ENCODE results near the gene BYSL. TPM values are rescaled to one million over a fixed set of nuclear protein-coding genes. Genes with fewer than 3 reads are reported as not detected.

Gene BYSL
- total RNA-seq, 1 experiment from 2014 or later = 50.8 TPM

- ChIA-PET POLR2A (no interaction called here), CTCF (interaction anchor here (0.7 to 1.0 kb wide), 2 partner anchors 19 to 62 kb away, joined by 4 read pairs; no protein-coding TSS in a partner anchor)
- no peak for TF ChIP-seq JAZF1 (CRISPR knock-in tag; IDR thresholded peaks at IDR 0.05)
- TF ChIP-seq PRDM15 (CRISPR knock-in tag; IDR thresholded peaks at IDR 0.05) = no peak
- TF ChIP-seq TCF7 (CRISPR knock-in tag; IDR thresholded peaks at IDR 0.05; ENCODE audit: low read depth) = no peak
- no peak for TF ChIP-seq STAT6 (CRISPR knock-in tag; conservative IDR thresholded peaks at IDR 0.05; ENCODE audit: low read depth)
- no peak for TF ChIP-seq TEAD1 (CRISPR knock-in tag; IDR thresholded peaks at IDR 0.05)
- no peak for TF ChIP-seq HMGXB4 (CRISPR knock-in tag; IDR thresholded peaks at IDR 0.05)
- TF ChIP-seq ZNF121 (CRISPR knock-in tag; IDR thresholded peaks at IDR 0.05) = no peak
- TF ChIP-seq NFYB (CRISPR knock-in tag; conservative IDR thresholded peaks at IDR 0.05; ENCODE audit: low read depth) = no peak
- TF ChIP-seq, protein P1, sequence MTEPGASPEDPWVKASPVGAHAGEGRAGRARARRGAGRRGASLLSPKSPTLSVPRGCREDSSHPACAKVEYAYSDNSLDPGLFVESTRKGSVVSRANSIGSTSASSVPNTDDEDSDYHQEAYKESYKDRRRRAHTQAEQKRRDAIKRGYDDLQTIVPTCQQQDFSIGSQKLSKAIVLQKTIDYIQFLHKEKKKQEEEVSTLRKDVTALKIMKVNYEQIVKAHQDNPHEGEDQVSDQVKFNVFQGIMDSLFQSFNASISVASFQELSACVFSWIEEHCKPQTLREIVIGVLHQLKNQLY (CRISPR knock-in tag; IDR thresholded peaks at IDR 0.05) = no peak
- TF ChIP-seq ZNF671 (CRISPR knock-in tag; IDR thresholded peaks at IDR 0.05) = no peak
- no peak for TF ChIP-seq SOX15 (CRISPR knock-in tag; IDR thresholded peaks at IDR 0.05)
- TF ChIP-seq GABPB1 (CRISPR knock-in tag; IDR thresholded peaks at IDR 0.05) = no peak
- no peaks in the 10 kb centered on the region for H3K36me3 Mint-ChIP-seq
- H3K4me1 Mint-ChIP-seq = no peaks in the 10 kb centered on the region; the same call in 1 of the 2 replicates
- no peak overlapping the region for H3K4me3 Mint-ChIP-seq
- no peak overlapping the region for H3K27ac Mint-ChIP-seq
- DNase-seq (ENCODE audit: low spot score) (no peak), ATAC-seq (no peak)
- H3K27me3 Mint-ChIP-seq (ENCODE audit: low read depth) = peaks cover 3% of the 10 kb centered on the region; the same call in 1 of the 2 replicates
- no peaks in the 10 kb centered on the region for H3K9me3 Mint-ChIP-seq
These were observed 34.1 kb downstream of the BYSL start for GRCh38 chr6:41955412-41955811.

- DNase-seq (ENCODE audit: low spot score) = no peak
- ATAC-seq = no peak
- CTCF ChIA-PET = no interaction called here
- Mint-ChIP-seq H3K4me1 (peaks cover 5% of the 10 kb centered on the region), H3K9me3 (no peaks in the 10 kb centered on the region), H3K4me3 (no peak overlapping the region), H3K27me3 (ENCODE audit: low read depth) (peaks cover under 1% of the 10 kb centered on the region; the same call in 1 of the 2 replicates), H3K27ac (no peak overlapping the region), H3K36me3 (no peaks in the 10 kb centered on the region)
- POLR2A ChIA-PET = no interaction called here
- TF ChIP-seq ZNF138 (CRISPR knock-in tag; conservative IDR thresholded peaks at IDR 0.05) (no peak), NFYB (CRISPR knock-in tag; conservative IDR thresholded peaks at IDR 0.05; ENCODE audit: low read depth) (no peak), ERG (CRISPR knock-in tag; IDR thresholded peaks at IDR 0.05) (no peak), ELF4 (CRISPR knock-in tag; IDR thresholded peaks at IDR 0.05; ENCODE audit: low read depth) (no peak), NR2C2 (CRISPR knock-in tag; IDR thresholded peaks at IDR 0.05) (no peak), CREB1 (CRISPR knock-in tag; IDR thresholded peaks at IDR 0.05) (no peak), ZNF263 (CRISPR knock-in tag; IDR thresholded peaks at IDR 0.05; ENCODE audit: low read depth) (no peak), NFE2L1 (CRISPR knock-in tag; IDR thresholded peaks at IDR 0.05) (no peak), ZNF416 (CRISPR knock-in tag; IDR thresholded peaks at IDR 0.05) (no peak), PRRX2 (CRISPR knock-in tag; IDR thresholded peaks at IDR 0.05) (no peak)
These were observed 35.8 kb downstream of the BYSL start for GRCh38 chr6:41957117-41957516.
